B cell (primary cell): ENCODE data around the gene RALB. TPM values are rescaled to one million over a fixed set of nuclear protein-coding genes. Genes with fewer than 3 reads are reported as not detected.

Experiments used
- ATAC-seq: fragments of 200-7000 bp; cut with Tn5 transposase; one replicate; pipeline ENCODE4 v1.10.0; 2021; ENCODE audit warnings: low read depth, mild to moderate bottlenecking, moderate number of reproducible peaks, moderate library complexity
- CTCF ChIA-PET: fragments of 350-600 bp; sonication (Branson Sonifier 250); formaldehyde crosslinking; loops from one replicate; lab custom pipeline; 2021; ENCODE audit warnings: antibody characterized with exemption, inconsistent platforms; lab: Charles Lee
- POLR2A ChIA-PET: fragments of 350-600 bp; sonication (Branson Sonifier 250); formaldehyde crosslinking; loops from one replicate; lab custom pipeline; 2021; ENCODE audit warnings: antibody characterized with exemption; lab: Charles Lee
- DNase-seq: peaks from one replicate; pipeline ENCODE4 v3.0.0; 2013
- H2AFZ ChIP-seq: 2 replicates; pipeline ENCODE4 v1.6.1; 2012; ENCODE audit warnings: mild to moderate bottlenecking, low read depth, low read length; ENCODE audit not compliant: insufficient read depth, poor library complexity, severe bottlenecking
- H3K27ac ChIP-seq, 2 donors: 1 replicate in 1 of 2; 2 replicates in 1 of 2; pipeline ENCODE4 v1.5.1; 2012 to 2013; ENCODE audit warnings: low read length in 2 of 2, mild to moderate bottlenecking in 2 of 2, moderate library complexity in 1 of 2
- H3K27me3 ChIP-seq, 4 experiments: fragments of 200-600 bp in 1 of 4; sonication (generic) in 1 of 4; replicated peaks in 1 of 4; 1 replicate in 2 of 4; 2 replicates in 2 of 4; pipeline versions ENCODE4 v1.6.1 to v1.7.0; 2013 to 2016; ENCODE audit warnings: low read length in 3 of 4, mild to moderate bottlenecking in 2 of 4, mixed read lengths in 1 of 4, moderate library complexity in 1 of 4; ENCODE audit not compliant: insufficient read depth in 4 of 4, control insufficient read depth in 3 of 4; ENCODE audit errors: control extremely low read depth in 1 of 4
- H3K36me3 ChIP-seq, 2 experiments: replicated peaks in 1 of 2; 1 replicate in 1 of 2; 2 replicates in 1 of 2; pipeline versions ENCODE4 v1.6.1 to v1.7.1; 2013; ENCODE audit warnings: low read length in 1 of 2; ENCODE audit not compliant: insufficient read depth in 2 of 2, control insufficient read depth in 1 of 2; ENCODE audit errors: control extremely low read depth in 1 of 2, extremely low read depth in 1 of 2
- H3K4me1 ChIP-seq, 2 donors: fragments of 200-600 bp in 1 of 2; sonication (generic) in 1 of 2; 1 replicate in 1 of 2; 2 replicates in 1 of 2; pipeline versions ENCODE4 v1.5.1 to v1.6.1; 2013 to 2017; ENCODE audit warnings: low read length in 2 of 2; ENCODE audit not compliant: control insufficient read depth in 2 of 2, insufficient read depth in 2 of 2
- H3K4me2 ChIP-seq: replicated peaks from 2 replicates; pipeline ENCODE3; 2012; ENCODE audit warnings: mild to moderate bottlenecking, low read depth, low read length; ENCODE audit not compliant: poor library complexity, severe bottlenecking
- H3K4me3 ChIP-seq, 5 experiments: fragments of 200-600 bp in 1 of 5; sonication (generic) in 1 of 5; 1 replicate in 3 of 5; 2 replicates in 2 of 5; pipeline versions ENCODE4 v1.5.1 to v1.7.0; 2011 to 2016; ENCODE audit warnings: low read length in 4 of 5, mild to moderate bottlenecking in 4 of 5, low read depth in 2 of 5, control low read depth in 1 of 5, moderate library complexity in 1 of 5; ENCODE audit not compliant: insufficient read depth in 1 of 5; ENCODE audit errors: control extremely low read depth in 1 of 5, extremely low read depth in 1 of 5
- H3K79me2 ChIP-seq: fragments of 200-600 bp; sonication (generic); one replicate; pipeline ENCODE4 v1.6.0; 2016; ENCODE audit warnings: low read length; ENCODE audit not compliant: control insufficient read depth, insufficient read depth
- H3K9ac ChIP-seq: fragments of 200-600 bp; sonication (generic); 2 replicates; pipeline ENCODE4 v1.6.1; 2017; ENCODE audit warnings: mild to moderate bottlenecking, low read length, moderate library complexity
- H3K9me3 ChIP-seq, 3 donors: one replicate each; pipeline versions ENCODE4 v1.6.1 to v1.7.1; 2013; ENCODE audit warnings: low read length in 2 of 3; ENCODE audit not compliant: control insufficient read depth in 2 of 3, insufficient read depth in 1 of 3; ENCODE audit errors: control extremely low read depth in 1 of 3
- H4K20me1 ChIP-seq: 2 replicates; pipeline ENCODE4 v1.6.0; 2012; ENCODE audit warnings: mild to moderate bottlenecking, low read length; ENCODE audit not compliant: insufficient read depth, control insufficient read depth, poor library complexity, severe bottlenecking
- H3K27ac Mint-ChIP-seq: one replicate; pipeline ENCODE4 v1.8.0; 2021; ENCODE audit warnings: mixed read lengths
- H3K27me3 Mint-ChIP-seq: one replicate; pipeline ENCODE4 v1.8.0; 2021; ENCODE audit warnings: mixed read lengths
- H3K4me1 Mint-ChIP-seq: one replicate; pipeline ENCODE4 v1.8.0; 2021; ENCODE audit warnings: mixed read lengths
- H3K4me3 Mint-ChIP-seq: one replicate; pipeline ENCODE4 v1.8.0; 2021; ENCODE audit warnings: mixed read lengths
- H3K9me3 Mint-ChIP-seq: one replicate; pipeline ENCODE4 v1.8.0; 2022; ENCODE audit warnings: mixed read lengths; ENCODE audit not compliant: insufficient read depth
- EZH2 ChIP-seq: IDR thresholded peaks from 2 replicates; pipeline ENCODE4 v1.6.1; 2012; ENCODE audit warnings: borderline replicate concordance, low read depth, mild to moderate bottlenecking, moderate library complexity, low read length; ENCODE audit not compliant: insufficient read depth, poor library complexity, severe bottlenecking
- WGBS: methylation state at CpG from one replicate; pipeline ENCODE4 v1.1.5; 2013; ENCODE audit warnings: missing lambda C conversion rate; ENCODE audit not compliant: insufficient coverage; 5-methylcytosine and 5-hydroxymethylcytosine counted together
- intact Hi-C: fragments of 100-400 bp; cut with micrococcal nuclease; formaldehyde crosslinking; loops from one replicate; pipeline ENCODE4 v1.10.0; 2022
- polyA plus RNA-seq: library from polyadenylated mRNA; depleted of rRNA; stranded (reverse); fragments of >200 nt; gene quantifications from 2 replicates; pipeline ENCODE4 v1.2.3, GENCODE V29; 2012
- total RNA-seq, 2 donors: library from RNA; stranded (reverse); fragments of 120-200 nt in 1 of 2; gene quantifications; 1 replicate in 1 of 2; 2 replicates in 1 of 2; pipeline versions ENCODE4 v1.2.3 to v1.2.4, GENCODE V29; 2013 to 2022
- TF ChIP-seq, protein P1 (sequence below): fragments of 200-600 bp; IDR thresholded peaks from one replicate; pipeline ENCODE4 v1.8.0; 2022; ENCODE audit warnings: antibody characterized with exemption, mild to moderate bottlenecking

RALB gene
- total and polyA plus RNA-seq, 2 donors (not counting 1 experiment from before 2014, with no cell fraction given) = 19.3 to 35.9 TPM

DNA sequence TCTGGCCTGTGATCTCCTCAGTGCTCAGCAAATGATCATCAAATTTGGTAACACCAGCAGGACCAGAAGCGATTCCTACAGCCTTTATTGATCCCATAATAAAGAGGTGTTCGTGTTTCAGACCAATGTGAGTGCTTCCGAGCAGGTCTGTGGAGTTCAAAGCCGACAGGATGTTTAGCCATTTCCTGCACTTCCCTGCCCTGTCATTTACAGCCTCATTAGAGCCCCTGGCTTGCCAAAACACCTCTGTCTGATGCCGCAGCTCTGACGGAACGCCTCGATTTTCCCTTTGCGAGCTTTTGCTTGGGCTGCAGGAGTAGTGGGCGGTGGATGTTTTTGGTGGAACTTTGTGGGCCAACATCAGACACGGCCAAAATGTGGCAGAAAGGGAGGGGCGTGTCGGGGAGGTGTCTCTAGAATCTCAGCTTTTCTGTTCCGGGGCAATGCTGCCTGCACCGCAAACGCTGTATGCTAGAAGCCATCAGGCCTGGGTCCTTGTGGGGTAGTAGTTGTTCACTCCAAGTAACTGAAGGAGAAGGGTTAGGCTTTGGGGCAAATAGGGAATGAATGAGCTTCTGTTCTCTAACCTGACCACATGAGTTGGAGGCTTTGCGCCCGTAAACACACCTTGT is 67.2 kb downstream of the RALB start:
- H3K4me1 Mint-ChIP-seq = no peaks in the 10 kb centered on the region
- no peak overlapping the region for H3K4me2 ChIP-seq

DNA sequence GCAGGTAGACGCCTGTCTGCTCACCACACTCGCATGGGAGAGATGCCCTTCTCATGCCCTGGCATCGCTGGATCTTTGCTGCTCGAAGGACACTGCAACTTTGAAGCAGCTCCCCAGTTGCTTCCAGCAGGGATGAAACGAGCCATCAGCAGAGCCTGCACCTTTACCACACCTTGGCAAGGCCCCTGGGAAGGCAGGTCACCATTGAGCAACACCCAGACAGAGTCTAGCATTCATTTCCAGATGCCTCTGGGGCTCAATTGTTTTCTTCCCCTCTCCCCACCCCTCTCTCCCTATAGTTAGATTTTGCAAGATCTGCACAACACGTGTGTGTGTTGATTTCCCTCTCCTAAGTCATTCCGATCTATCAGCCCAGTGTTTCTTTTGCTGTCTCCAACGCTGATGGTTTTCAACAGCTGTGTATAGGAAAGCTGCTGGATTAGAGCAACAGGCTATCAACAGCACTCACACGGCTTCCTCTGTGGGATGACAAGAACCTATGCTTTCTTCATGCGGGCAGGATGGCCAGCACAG is 67.7 kb downstream of the RALB start:
- TF ChIP-seq, protein P1, sequence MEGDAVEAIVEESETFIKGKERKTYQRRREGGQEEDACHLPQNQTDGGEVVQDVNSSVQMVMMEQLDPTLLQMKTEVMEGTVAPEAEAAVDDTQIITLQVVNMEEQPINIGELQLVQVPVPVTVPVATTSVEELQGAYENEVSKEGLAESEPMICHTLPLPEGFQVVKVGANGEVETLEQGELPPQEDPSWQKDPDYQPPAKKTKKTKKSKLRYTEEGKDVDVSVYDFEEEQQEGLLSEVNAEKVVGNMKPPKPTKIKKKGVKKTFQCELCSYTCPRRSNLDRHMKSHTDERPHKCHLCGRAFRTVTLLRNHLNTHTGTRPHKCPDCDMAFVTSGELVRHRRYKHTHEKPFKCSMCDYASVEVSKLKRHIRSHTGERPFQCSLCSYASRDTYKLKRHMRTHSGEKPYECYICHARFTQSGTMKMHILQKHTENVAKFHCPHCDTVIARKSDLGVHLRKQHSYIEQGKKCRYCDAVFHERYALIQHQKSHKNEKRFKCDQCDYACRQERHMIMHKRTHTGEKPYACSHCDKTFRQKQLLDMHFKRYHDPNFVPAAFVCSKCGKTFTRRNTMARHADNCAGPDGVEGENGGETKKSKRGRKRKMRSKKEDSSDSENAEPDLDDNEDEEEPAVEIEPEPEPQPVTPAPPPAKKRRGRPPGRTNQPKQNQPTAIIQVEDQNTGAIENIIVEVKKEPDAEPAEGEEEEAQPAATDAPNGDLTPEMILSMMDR = no peak
- TF ChIP-seq EZH2 = no peak
- no peak overlapping the region for H3K4me3 ChIP-seq
- H3K4me2 ChIP-seq = no peak overlapping the region
- Mint-ChIP-seq H3K27ac (no peak overlapping the region), H3K9me3 (no peaks in the 10 kb centered on the region), H3K4me1 (no peaks in the 10 kb centered on the region), H3K27me3 (peaks cover 10% of the 10 kb centered on the region), H3K4me3 (no peak overlapping the region)
- DNase-seq = no peak
- POLR2A ChIA-PET = no interaction called here
- H3K9me3 ChIP-seq = peaks cover 0 to 4% (median 0%) of the 10 kb centered on the region in 3 donors
- H3K9ac ChIP-seq = no peak overlapping the region
- CTCF ChIA-PET = interaction anchor here (0.7 kb wide), 1 partner anchor 19 kb away, joined by 3 read pairs; no protein-coding TSS in a partner anchor
- intact Hi-C loops = no loop called here
- H3K27ac ChIP-seq = no peak overlapping the region
- H3K4me1 ChIP-seq = no peaks in the 10 kb centered on the region
- H4K20me1 ChIP-seq = no peaks in the 10 kb centered on the region
- no peak overlapping the region for H2AFZ ChIP-seq
- ATAC-seq = no peak
- 68% methylated on average over 7 of the region's 10 CpGs for WGBS
- H3K79me2 ChIP-seq = no peaks in the 10 kb centered on the region
- peaks cover 0 to 5% (median 2%) of the 10 kb centered on the region in 4 experiments for H3K27me3 ChIP-seq
- H3K36me3 ChIP-seq = no peaks in the 10 kb centered on the region

More for the DNA sequence above, 67.2 kb downstream of the RALB start:
- Histone ChIP-seq H3K4me1 (no peaks in the 10 kb centered on the region), H3K79me2 (no peaks in the 10 kb centered on the region), H3K27ac (no peak overlapping the region), H3K4me3 (no peak overlapping the region), H3K27me3 (peaks cover 0 to 5% (median 2%) of the 10 kb centered on the region in 4 experiments), H3K9ac (no peak overlapping the region), H4K20me1 (no peaks in the 10 kb centered on the region), H2AFZ (no peak overlapping the region), H3K36me3 (no peaks in the 10 kb centered on the region), H3K9me3 (peaks cover 0 to 4% (median 0%) of the 10 kb centered on the region in 3 donors)
- Mint-ChIP-seq H3K4me3 (no peak overlapping the region), H3K27me3 (peaks cover 15% of the 10 kb centered on the region), H3K27ac (no peak overlapping the region), H3K9me3 (no peaks in the 10 kb centered on the region)
- ChIA-PET CTCF (interaction anchor here (0.7 kb wide), 1 partner anchor 19 kb away, joined by 3 read pairs; no protein-coding TSS in a partner anchor), POLR2A (no interaction called here)
- TF ChIP-seq, protein P1 = no peak
- intact Hi-C loops = no loop called here
- WGBS = 92% methylated on average over 18 of the region's 18 CpGs
- no peak for ATAC-seq
- no peak for DNase-seq
